Spleen (tissue), 11 donors: ENCODE results near the gene SLC24A3. TPM values are rescaled to one million over a fixed set of nuclear protein-coding genes. Genes with fewer than 3 reads are reported as not detected.

Experiments
- DNase-seq: peaks from one replicate; pipeline ENCODE4 v3.0.0-alpha.2; 2020
- H3K27ac ChIP-seq, 8 donors: fragments of 200-600 bp; sonication (generic) in 7 of 8; 1 replicate in 4 of 8; 2 replicates in 4 of 8; pipeline versions ENCODE4 v1.5.0 to v1.8.0; 2016 to 2021; ENCODE audit warnings: inconsistent platforms in 4 of 8, mild to moderate bottlenecking in 4 of 8, moderate library complexity in 1 of 8
- H3K27me3 ChIP-seq, 7 donors: fragments of 200-600 bp; sonication (generic) in 6 of 7; replicated peaks in 1 of 7; 1 replicate in 4 of 7; 2 replicates in 3 of 7; pipeline versions ENCODE4 v1.5.0 to v1.8.0; 2016 to 2021; ENCODE audit warnings: inconsistent platforms in 3 of 7, mild to moderate bottlenecking in 1 of 7
- H3K36me3 ChIP-seq, 6 donors: fragments of 200-600 bp; sonication (generic) in 5 of 6; 1 replicate in 4 of 6; 2 replicates in 2 of 6; pipeline versions ENCODE4 v1.5.0 to v1.8.0; 2016 to 2021; ENCODE audit warnings: inconsistent platforms in 2 of 6
- H3K4me1 ChIP-seq, 6 donors: fragments of 200-600 bp; sonication (generic) in 5 of 6; 1 replicate in 3 of 6; 2 replicates in 3 of 6; pipeline versions ENCODE4 v1.5.0 to v1.8.0; 2016 to 2021; ENCODE audit warnings: inconsistent platforms in 3 of 6
- H3K4me3 ChIP-seq, 8 donors: fragments of 200-600 bp; sonication (generic) in 7 of 8; 1 replicate in 4 of 8; 2 replicates in 4 of 8; pipeline versions ENCODE4 v1.5.0 to v1.8.0; 2016 to 2021; ENCODE audit warnings: inconsistent platforms in 4 of 8, mild to moderate bottlenecking in 4 of 8, moderate library complexity in 2 of 8
- H3K9me3 ChIP-seq, 8 donors: fragments of 200-600 bp; sonication (generic) in 7 of 8; 1 replicate in 4 of 8; 2 replicates in 4 of 8; pipeline versions ENCODE4 v1.5.0 to v1.8.0; 2016 to 2021; ENCODE audit warnings: inconsistent platforms in 4 of 8
- POLR2A ChIP-seq, 3 donors: fragments of 450-650 bp; IDR thresholded peaks; one replicate each; pipeline ENCODE4 v1.5.1; 2017; ENCODE audit warnings: antibody characterized with exemption in 3 of 3, mild to moderate bottlenecking in 1 of 3
- POLR2AphosphoS5 ChIP-seq, 3 donors: sonication (generic); formaldehyde crosslinking; IDR thresholded peaks; one replicate each; pipeline ENCODE4 v1.5.1; 2017; ENCODE audit warnings: antibody characterized with exemption in 3 of 3
- WGBS, 5 donors: extraction: QIAGEN DNeasy Blood & Tissue Kit in 3 of 5; methylation state at CpG; one replicate each; pipeline versions ENCODE4 v1.1.5 to v1.1.7; 2013 to 2018; 5-methylcytosine and 5-hydroxymethylcytosine counted together
- intact Hi-C: fragments of 100-400 bp; cut with DNase I; formaldehyde crosslinking; loops from one replicate; pipeline ENCODE4 v1.15.0; 2023; ENCODE audit warnings: low total_unique reads
- polyA plus RNA-seq, 3 donors: library from polyadenylated mRNA; stranded (reverse); fragments of 200-250 nt; gene quantifications; one replicate each; pipeline ENCODE4 v1.2.1, GENCODE V29; 2013
- total RNA-seq, 7 donors: library from RNA; depleted of rRNA in 3 of 7; stranded (reverse); fragments of >200 nt in 3 of 7; fragmentation: NEBNext Ultra II Directional in 4 of 7; extraction: Animal tissue kit (Norgen Biotek cat#: 25700) in 4 of 7; gene quantifications; one replicate each; pipeline versions ENCODE4 v1.1.0 to v1.2.1, GENCODE V29; 2016 to 2021
- TF ChIP-seq, protein P1 (sequence below), 11 experiments: fragments of 200-600 bp in 7 of 11; fragments of 450-650 bp in 4 of 11; sonication (generic) in 4 of 11; IDR thresholded peaks in 8 of 11; conservative IDR thresholded peaks in 3 of 11; 1 replicate in 7 of 11; 2 replicates in 4 of 11; pipeline versions ENCODE4 v1.4.0 to v1.8.0; 2016 to 2021; ENCODE audit warnings: antibody characterized with exemption in 11 of 11, inconsistent platforms in 4 of 11, mild to moderate bottlenecking in 1 of 11
- donor health status: healthy with polysubstance abuse.
- donor health status: DM: no; HTN: no; CAD: no; lungs with moderate emphysema.
- donor health status: DM: no; HTN: no; CAD: no.
- donor health status: Bipolar disorder and iron deficiency.
- donor health status: healthy.
- donor health status: DM: no; HTN: no; CAD: no.
- donor health status: DM: yes; HTN: yes; CAD: no.

Gene SLC24A3
- total and polyA plus RNA-seq, 10 donors: 0.37 to 3.9 (median 2.6) TPM

DNA sequence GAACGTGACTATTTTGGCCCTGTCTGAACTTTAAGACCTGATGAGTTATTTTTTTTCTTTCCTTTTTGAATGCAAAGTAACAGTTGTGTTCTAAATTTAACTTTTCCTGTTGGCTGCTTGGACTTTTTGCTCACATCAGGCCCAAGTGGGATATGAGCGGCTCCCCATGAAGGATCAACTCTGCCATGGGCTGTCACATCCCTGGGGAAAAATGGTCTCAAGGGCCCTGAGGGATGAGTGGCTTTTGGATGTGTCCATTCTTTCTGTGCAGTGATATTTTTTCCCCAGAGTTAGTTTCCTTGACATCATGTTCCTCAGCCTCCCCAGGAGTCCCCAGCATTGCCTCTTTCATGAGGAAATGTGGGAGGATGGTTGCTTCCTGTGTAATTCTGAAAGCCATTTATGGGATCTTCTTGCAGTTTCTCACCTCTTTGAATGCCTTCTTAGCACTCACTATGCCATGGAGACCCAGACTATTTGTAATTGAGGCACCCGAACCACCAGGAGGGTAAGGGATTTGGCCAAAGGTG, 92.5 kb downstream of the SLC24A3 start:
- intact Hi-C loops: no loop called here
- Histone ChIP-seq H3K27ac (peak overlapping the region in 6 of 8 donors; percentile 7 to 78 (median 68)), H3K4me1 (peaks cover 0 to 4% (median 0%) of the 10 kb centered on the region in 6 donors), H3K9me3 (peaks cover 0 to 4% (median 0%) of the 10 kb centered on the region in 8 donors), H3K36me3 (no peaks in the 10 kb centered on the region), H3K27me3 (no peaks in the 10 kb centered on the region), H3K4me3 (peak overlapping the region in 1 of 8 donors; percentile 17)
- TF ChIP-seq POLR2AphosphoS5 (IDR thresholded peaks at IDR 0.05) (no peak), POLR2A (IDR thresholded peaks at IDR 0.05) (no peak)
- TF ChIP-seq, protein P1, sequence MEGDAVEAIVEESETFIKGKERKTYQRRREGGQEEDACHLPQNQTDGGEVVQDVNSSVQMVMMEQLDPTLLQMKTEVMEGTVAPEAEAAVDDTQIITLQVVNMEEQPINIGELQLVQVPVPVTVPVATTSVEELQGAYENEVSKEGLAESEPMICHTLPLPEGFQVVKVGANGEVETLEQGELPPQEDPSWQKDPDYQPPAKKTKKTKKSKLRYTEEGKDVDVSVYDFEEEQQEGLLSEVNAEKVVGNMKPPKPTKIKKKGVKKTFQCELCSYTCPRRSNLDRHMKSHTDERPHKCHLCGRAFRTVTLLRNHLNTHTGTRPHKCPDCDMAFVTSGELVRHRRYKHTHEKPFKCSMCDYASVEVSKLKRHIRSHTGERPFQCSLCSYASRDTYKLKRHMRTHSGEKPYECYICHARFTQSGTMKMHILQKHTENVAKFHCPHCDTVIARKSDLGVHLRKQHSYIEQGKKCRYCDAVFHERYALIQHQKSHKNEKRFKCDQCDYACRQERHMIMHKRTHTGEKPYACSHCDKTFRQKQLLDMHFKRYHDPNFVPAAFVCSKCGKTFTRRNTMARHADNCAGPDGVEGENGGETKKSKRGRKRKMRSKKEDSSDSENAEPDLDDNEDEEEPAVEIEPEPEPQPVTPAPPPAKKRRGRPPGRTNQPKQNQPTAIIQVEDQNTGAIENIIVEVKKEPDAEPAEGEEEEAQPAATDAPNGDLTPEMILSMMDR (IDR thresholded peaks at IDR 0.05 in 8 of 11, conservative IDR thresholded peaks at IDR 0.05 in 3 of 11): no peak
- DNase-seq: no peak
- 60 to 68% (median 62%) methylated on average over 3 of the region's 3 CpGs for WGBS, 5 donors

DNA sequence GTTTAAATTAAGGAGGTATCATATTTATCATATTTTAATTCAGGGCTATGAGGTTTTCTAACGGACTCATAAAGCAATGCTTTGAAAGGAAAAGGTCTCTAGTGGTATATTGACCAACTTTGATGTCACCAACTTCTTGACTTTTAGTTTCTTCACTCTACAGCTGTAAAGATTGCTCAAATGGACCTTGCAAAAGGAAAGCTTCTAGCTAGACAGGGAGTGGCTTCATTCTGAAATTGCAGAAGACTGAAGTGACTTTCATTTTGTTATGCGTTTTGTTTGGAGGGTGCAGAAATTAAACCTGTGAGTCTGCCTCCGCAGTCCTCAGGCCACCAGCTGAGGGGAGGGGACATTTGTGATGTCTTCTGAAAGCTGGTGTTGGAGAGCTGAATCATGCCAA, 95.7 kb downstream of the SLC24A3 start:
- H3K27me3 ChIP-seq: no peaks in the 10 kb centered on the region
- 42 to 63% (median 60%) methylated on average over 3 of the region's 3 CpGs for WGBS, 5 donors
- H3K27ac ChIP-seq: peak overlapping the region in 6 of 8 donors; percentile 3 to 73 (median 64)
- no peaks in the 10 kb centered on the region for H3K36me3 ChIP-seq
- DNase-seq: no peak
- intact Hi-C loops: no loop called here
- no peak for TF ChIP-seq POLR2AphosphoS5 (IDR thresholded peaks at IDR 0.05)
- TF ChIP-seq, protein P1 (IDR thresholded peaks at IDR 0.05 in 8 of 11, conservative IDR thresholded peaks at IDR 0.05 in 3 of 11): no peak
- no peak for TF ChIP-seq POLR2A (IDR thresholded peaks at IDR 0.05)
- peak overlapping the region in 1 of 8 donors; percentile 9 for H3K4me3 ChIP-seq
- H3K9me3 ChIP-seq: no peaks in the 10 kb centered on the region
- peaks cover 0 to 4% (median 0%) of the 10 kb centered on the region in 6 donors for H3K4me1 ChIP-seq

DNA sequence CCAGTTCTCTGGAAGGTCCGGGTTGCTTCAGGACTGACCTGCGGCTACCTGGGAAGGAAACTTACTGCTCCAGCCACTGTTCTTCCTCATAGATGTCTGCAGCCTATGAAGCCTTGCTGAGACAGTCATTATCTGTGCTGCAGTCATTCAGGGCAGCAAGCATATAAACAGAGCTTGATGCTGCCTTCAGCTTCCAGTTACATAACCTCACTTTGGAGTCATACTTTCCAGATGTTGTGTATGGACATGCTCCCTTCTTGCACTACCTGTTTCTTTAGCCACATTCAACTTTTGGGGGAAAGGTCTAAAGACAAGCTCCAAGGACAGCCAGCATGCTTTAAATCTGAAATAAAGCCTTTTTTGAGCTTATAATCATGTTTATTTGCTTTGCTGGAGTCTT, 98.1 kb downstream of the SLC24A3 start:
- no peak for DNase-seq
- no peak for TF ChIP-seq POLR2A (IDR thresholded peaks at IDR 0.05)
- no peak for TF ChIP-seq POLR2AphosphoS5 (IDR thresholded peaks at IDR 0.05)
- TF ChIP-seq, protein P1 (IDR thresholded peaks at IDR 0.05 in 8 of 11, conservative IDR thresholded peaks at IDR 0.05 in 3 of 11): no peak
- 70 to 92% (median 85%) methylated on average over 2 of the region's 2 CpGs for WGBS, 5 donors
- no peaks in the 10 kb centered on the region for H3K9me3 ChIP-seq
- no peaks in the 10 kb centered on the region for H3K27me3 ChIP-seq
- H3K27ac ChIP-seq: no peak overlapping the region
- H3K36me3 ChIP-seq: no peaks in the 10 kb centered on the region
- intact Hi-C loops: no loop called here
- no peak overlapping the region for H3K4me3 ChIP-seq
- peaks cover 0 to 13% (median 0%) of the 10 kb centered on the region in 6 donors for H3K4me1 ChIP-seq

DNA sequence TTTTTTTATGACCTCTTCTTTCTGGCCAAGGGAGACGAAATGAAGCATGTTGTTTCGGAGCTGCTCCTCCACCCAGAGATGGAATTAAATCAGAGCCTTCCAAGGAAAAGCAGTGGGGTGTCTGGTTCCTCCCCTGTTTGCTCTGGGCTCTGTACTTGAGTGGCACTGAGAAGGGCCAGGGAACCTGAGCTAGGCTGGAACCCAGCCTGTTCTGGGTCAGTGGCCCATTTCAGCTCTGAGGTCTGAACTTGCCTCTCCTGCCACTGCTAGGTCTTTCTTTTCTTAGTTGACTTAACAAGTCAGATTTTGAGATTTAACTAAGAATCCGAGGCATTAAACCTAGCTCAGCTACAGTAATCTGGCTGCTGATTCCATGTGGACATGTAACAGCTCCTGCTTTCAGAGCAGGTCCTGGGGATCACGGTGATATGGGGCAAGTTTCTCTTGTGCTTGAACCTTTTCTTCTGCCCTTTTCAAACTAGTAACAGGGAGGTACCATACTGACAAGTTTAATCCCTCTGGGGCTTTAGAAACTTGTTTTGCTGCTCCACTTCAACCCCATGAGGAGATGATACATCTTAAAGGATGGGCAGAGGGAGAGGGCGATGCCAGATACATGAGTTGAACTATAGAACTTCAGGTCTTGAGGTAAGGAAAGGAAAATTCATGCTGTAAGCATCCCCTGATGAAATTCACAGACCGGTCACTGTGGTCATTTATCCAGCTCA, 101.1 kb downstream of the SLC24A3 start:
- peaks cover 0 to 23% (median 0%) of the 10 kb centered on the region in 6 donors for H3K4me1 ChIP-seq
- TF ChIP-seq POLR2A (IDR thresholded peaks at IDR 0.05) (no peak), POLR2AphosphoS5 (IDR thresholded peaks at IDR 0.05) (no peak)
- TF ChIP-seq, protein P1 (IDR thresholded peaks at IDR 0.05 in 8 of 11, conservative IDR thresholded peaks at IDR 0.05 in 3 of 11): no peak
- no peak overlapping the region for H3K27ac ChIP-seq
- H3K9me3 ChIP-seq: no peaks in the 10 kb centered on the region
- peaks cover 0 to 2% (median 0%) of the 10 kb centered on the region in 7 donors for H3K27me3 ChIP-seq
- no peaks in the 10 kb centered on the region for H3K36me3 ChIP-seq
- WGBS, 5 donors: 82 to 92% (median 86%) methylated on average over 6 of the region's 6 CpGs
- DNase-seq: no peak
- H3K4me3 ChIP-seq: no peak overlapping the region
- intact Hi-C loops: no loop called here
